T-helper 9 cell (primary cell): ENCODE measurements around the gene SLC38A3.
A peak's percentile ranks its signal among the peaks of the same experiment; 100 is the strongest.
"Not testable (repeated sequence)": the region's sequence is repeated elsewhere in the genome, so short reads cannot be mapped to it uniquely, and the experiment has no call there.

ENCODE experiments used
- DNase-seq: peaks from one replicate; pipeline ENCODE4 v3.0.0-alpha.2; 2020

The SLC38A3 gene

GRCh38 chr3:50192689-50193141 is 12.4 kb upstream of the SLC38A3 start:
- DNase-seq, result peak; percentile 83

GRCh38 chr3:50193286-50193685 is 11.8 kb upstream of the SLC38A3 start:
- no peak for DNase-seq

- DNase-seq, result no peak
Measured at GRCh38 chr3:50193746-50194127, 11.3 kb upstream of the SLC38A3 start.

GRCh38 chr3:50194128-50194902 is 10.8 kb upstream of the SLC38A3 start:
- DNase-seq, result peak; percentile 79

GRCh38 chr3:50194903-50195500 is 10.1 kb upstream of the SLC38A3 start:
- peak; percentile 48 for DNase-seq

GRCh38 chr3:50195501-50196252 is 9.4 kb upstream of the SLC38A3 start:
- DNase-seq, result no peak

- DNase-seq, result no peak
Measured at GRCh38 chr3:50196253-50196801, 8.7 kb upstream of the SLC38A3 start.

GRCh38 chr3:50201573-50202315 is 3.3 kb upstream of the SLC38A3 start:
- no peak for DNase-seq

GRCh38 chr3:50202353-50203112 is 2.5 kb upstream of the SLC38A3 start:
- no peak for DNase-seq

- DNase-seq, result no peak
Measured at GRCh38 chr3:50203113-50203808, 1.8 kb upstream of the SLC38A3 start.

- DNase-seq, result no peak
Measured at GRCh38 chr3:50203809-50204803, 965 bp upstream of the SLC38A3 start.

- no peak for DNase-seq
Measured at GRCh38 chr3:50205413-50206276, 574 bp downstream of the SLC38A3 start.

GRCh38 chr3:50207359-50208042 is 2.4 kb downstream of the SLC38A3 start:
- no peak for DNase-seq

GRCh38 chr3:50208677-50209344 is 3.7 kb downstream of the SLC38A3 start:
- DNase-seq, result no peak

GRCh38 chr3:50210176-50210509 is 5.1 kb downstream of the SLC38A3 start:
- no peak for DNase-seq

GRCh38 chr3:50210510-50211367 is 5.7 kb downstream of the SLC38A3 start:
- no peak for DNase-seq

GRCh38 chr3:50211368-50211717 is 6.3 kb downstream of the SLC38A3 start:
- DNase-seq, result not testable (repeated sequence)
